ENCODE measurements around the gene RAD51B. TPM values are rescaled to one million over a fixed set of nuclear protein-coding genes. Genes with fewer than 3 reads are reported as not detected.

The RAD51B gene
- total RNA-seq, 1 experiment from 2014 or later: 14.2 TPM

GRCh38 chr14:67934862-67935261 is 115.3 kb downstream of the RAD51B start:
- Mint-ChIP-seq H3K27me3 (ENCODE audit: low read depth) (no peaks in the 10 kb centered on the region), H3K9me3 (peaks cover 12% of the 10 kb centered on the region), H3K4me1 (peaks cover 76% of the 10 kb centered on the region), H3K27ac (peak overlapping the region; percentile 72), H3K36me3 (peaks cover 20% of the 10 kb centered on the region), H3K4me3 (no peak overlapping the region)
- ChIA-PET POLR2A (interaction anchor here (1.0 kb wide), 1 partner anchor 857 kb away, joined by 5 read pairs; no protein-coding TSS in a partner anchor), CTCF (interaction anchor here (0.7 to 2.2 kb wide), 19 partner anchors 10 to 909 kb away, joined by 3 to 15 read pairs (median 5); partner anchors contain the start of gene ZFYVE26)
- DNase-seq (ENCODE audit: low spot score) (no peak), ATAC-seq (peak; percentile 3; the same call in 1 of the 2 replicates)
- TF ChIP-seq JAZF1 (CRISPR knock-in tag; IDR thresholded peaks at IDR 0.05): no peak
- TF ChIP-seq CREB1 (CRISPR knock-in tag; IDR thresholded peaks at IDR 0.05): no peak
- TF ChIP-seq NR3C1 (CRISPR knock-in tag; conservative IDR thresholded peaks at IDR 0.05; ENCODE audit: low read depth): no peak
- TF ChIP-seq ATF3 (CRISPR knock-in tag; conservative IDR thresholded peaks at IDR 0.05): no peak
- TF ChIP-seq ETV6 (CRISPR knock-in tag; IDR thresholded peaks at IDR 0.05): no peak
- TF ChIP-seq SMAD4 (CRISPR knock-in tag; IDR thresholded peaks at IDR 0.05): no peak
- no peak for TF ChIP-seq ZBTB43 (CRISPR knock-in tag; IDR thresholded peaks at IDR 0.05)
- no peak for TF ChIP-seq IRF2 (CRISPR knock-in tag; IDR thresholded peaks at IDR 0.05; ENCODE audit: borderline replicate concordance, low read depth)
- TF ChIP-seq MYBL2 (CRISPR knock-in tag; IDR thresholded peaks at IDR 0.05): no peak
- no peak for TF ChIP-seq NR2C2 (CRISPR knock-in tag; IDR thresholded peaks at IDR 0.05)
- TF ChIP-seq FOXP4 (CRISPR knock-in tag; IDR thresholded peaks at IDR 0.05): no peak
- no peak for TF ChIP-seq E2F1 (CRISPR knock-in tag; IDR thresholded peaks at IDR 0.05)
- no peak for TF ChIP-seq ZNF423 (CRISPR knock-in tag; IDR thresholded peaks at IDR 0.05)
- no peak for TF ChIP-seq FOXK1 (CRISPR knock-in tag; IDR thresholded peaks at IDR 0.05)
- TF ChIP-seq ERG (CRISPR knock-in tag; IDR thresholded peaks at IDR 0.05): no peak
- TF ChIP-seq GTF2I (CRISPR knock-in tag; conservative IDR thresholded peaks at IDR 0.05): no peak
- TF ChIP-seq HMGXB4 (CRISPR knock-in tag; IDR thresholded peaks at IDR 0.05): no peak
- no peak for TF ChIP-seq FOXP1 (CRISPR knock-in tag; IDR thresholded peaks at IDR 0.05; ENCODE audit: borderline replicate concordance)
- TF ChIP-seq USF2 (CRISPR knock-in tag; IDR thresholded peaks at IDR 0.05): no peak
